Pons (tissue), 1 donor: ENCODE data around the gene NPR1.

ENCODE experiments used
- DNase-seq: peaks from one replicate; pipeline ENCODE4 v3.0.0-alpha.2; 2016; ENCODE audit warnings: low spot score

The NPR1 gene

DNA sequence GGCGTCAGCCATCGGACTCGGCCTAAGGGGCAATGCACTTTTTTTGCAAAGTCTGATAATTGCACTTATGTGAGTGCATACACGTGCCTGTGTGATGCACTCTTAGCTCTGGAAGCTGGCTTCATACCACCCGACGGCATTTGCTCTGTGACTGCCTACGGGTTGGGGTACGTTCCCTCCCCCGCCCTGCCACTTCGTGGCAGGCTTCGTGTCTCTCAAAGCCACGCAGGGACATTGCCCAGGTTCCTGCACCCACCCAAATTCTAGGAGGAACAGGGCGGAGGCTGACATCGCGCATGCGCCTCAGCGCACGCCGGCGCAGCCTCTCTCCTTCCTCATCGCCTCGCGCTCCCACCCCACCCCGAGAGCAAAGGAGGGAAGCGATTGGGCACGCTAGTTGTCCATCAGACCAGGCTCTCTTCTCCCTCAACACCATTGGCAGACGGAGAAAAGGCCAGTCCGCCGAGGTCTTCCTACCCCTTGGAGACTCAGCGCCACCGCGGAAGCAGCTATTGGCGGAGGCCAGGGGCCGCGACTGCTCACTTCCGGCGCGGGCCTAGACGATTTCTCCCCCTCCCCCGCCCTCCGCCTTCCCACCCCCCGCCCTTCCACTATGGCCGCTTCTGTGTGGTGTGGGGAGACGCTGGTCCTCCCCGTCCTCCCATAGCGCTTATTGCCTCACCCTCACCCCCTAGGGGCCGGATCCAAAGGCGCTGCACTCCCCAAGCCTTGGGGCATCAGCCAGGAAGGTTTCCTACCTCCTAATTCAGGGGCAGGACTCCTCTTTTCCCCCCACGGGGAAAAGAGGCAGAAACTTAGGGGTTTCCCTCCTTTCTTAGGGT lies 49.2 kb downstream of the NPR1 start, which contains the start of gene INTS3:
INTS3 (plus strand) TSS at position 588 of the 842 bp plus-strand sequence. CDS start 585 bp downstream, outside the sequence.
- peak; percentile 100 for DNase-seq

- DNase-seq: no peak
These were observed 50.0 kb downstream of the NPR1 start for GRCh38 chr1:153728305-153729066.

- no peak for DNase-seq
These were observed 52.0 kb downstream of the NPR1 start for GRCh38 chr1:153730468-153730988.

DNA sequence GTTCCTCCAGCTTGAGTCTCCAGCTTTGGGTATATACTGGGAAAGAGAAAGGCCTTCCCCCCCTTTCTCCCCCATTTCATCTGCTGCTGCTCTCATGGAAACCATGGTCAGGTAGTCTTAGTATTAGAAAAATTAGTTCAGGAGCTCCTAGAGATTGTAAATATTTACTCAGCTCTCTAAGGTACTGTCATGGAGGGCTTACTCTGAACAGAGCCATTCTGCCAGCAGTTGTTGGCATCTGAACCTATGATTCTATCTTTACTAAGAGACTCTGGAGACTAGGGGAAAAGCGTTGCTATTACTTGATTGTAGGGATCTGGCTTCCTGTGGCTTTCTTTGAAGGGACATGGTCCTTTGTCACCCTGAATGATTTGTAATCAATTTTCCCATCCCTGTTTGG lies 55.5 kb downstream of the NPR1 start:
- DNase-seq: no peak

- DNase-seq: no peak
These were observed 56.1 kb downstream of the NPR1 start for GRCh38 chr1:153734396-153735089.

DNA sequence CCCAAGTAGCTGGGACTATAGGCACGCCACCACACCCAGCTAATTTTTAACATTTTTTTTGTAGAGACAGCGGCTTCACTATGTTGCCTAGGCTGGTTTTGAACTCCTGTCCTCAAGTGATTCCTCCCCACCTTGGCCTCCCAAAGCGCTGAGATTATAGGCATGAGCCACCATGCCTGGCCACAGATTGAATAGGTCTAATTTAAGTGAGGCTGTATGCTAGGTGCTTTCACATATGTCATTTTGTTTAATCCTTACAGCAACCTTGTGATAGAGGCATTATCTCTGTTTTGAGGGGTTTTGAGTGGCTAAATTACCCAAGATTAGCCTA lies 56.6 kb downstream of the NPR1 start:
- DNase-seq: no peak

- no peak for DNase-seq
These were observed 63.5 kb downstream of the NPR1 start for GRCh38 chr1:153741986-153742385.

GRCh38 chr1:153742411-153743142 lies 64.1 kb downstream of the NPR1 start:
- no peak for DNase-seq
